ENCODE data around the gene PTGIS.

Gene PTGIS

DNA sequence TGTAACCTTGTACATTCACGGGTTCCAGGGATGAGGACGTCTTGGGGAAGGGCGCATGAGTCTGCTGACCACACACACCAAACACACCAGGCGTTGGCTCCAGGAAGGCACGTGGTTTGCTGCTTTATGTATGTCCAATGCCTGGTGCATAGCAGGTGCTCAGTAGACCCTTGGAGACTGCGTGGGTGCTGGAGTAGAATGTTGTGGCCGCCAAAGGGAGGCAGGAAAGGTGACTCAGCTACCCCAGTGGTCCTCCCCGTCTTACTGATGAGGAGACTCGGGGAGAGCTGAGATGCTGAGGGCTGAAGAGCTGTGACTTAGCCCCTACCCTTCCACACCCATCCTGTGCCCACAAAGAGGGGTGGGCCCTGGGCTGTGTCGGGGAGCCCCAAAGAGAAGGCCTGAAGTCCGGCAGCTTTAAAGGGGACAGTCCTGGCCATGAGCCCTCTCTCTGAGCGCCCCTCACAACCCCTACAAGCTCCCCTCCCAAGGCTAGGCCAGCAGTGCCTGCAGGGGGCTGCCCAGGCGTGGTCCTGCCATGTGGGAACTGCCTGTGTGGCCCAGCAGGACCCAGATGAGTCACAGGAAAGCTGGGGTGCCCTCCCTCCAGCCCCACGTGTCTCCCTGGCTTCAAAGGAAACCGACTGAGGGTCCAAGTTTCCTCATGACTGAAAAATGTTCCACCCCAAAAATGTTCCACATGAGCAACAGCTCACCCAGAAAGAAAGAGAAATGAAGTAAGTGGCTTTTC, 28.0 kb upstream of the PTGIS start:
- DNase-seq (ENCODE audit: low read depth in 2 of 2), result peak; percentile 32 to 74

GRCh38 chr20:49595346-49595745, 27.4 kb upstream of the PTGIS start:
- DNase-seq (ENCODE audit: low read depth in 2 of 2), result no peak

- DNase-seq (ENCODE audit: low read depth in 2 of 2), result no peak
These were observed 27.0 kb upstream of the PTGIS start for GRCh38 chr20:49594931-49595315.

- peak; percentile 17 to 65 for DNase-seq (ENCODE audit: low read depth in 2 of 2)
These were observed 26.4 kb upstream of the PTGIS start for GRCh38 chr20:49594143-49594930.

DNA sequence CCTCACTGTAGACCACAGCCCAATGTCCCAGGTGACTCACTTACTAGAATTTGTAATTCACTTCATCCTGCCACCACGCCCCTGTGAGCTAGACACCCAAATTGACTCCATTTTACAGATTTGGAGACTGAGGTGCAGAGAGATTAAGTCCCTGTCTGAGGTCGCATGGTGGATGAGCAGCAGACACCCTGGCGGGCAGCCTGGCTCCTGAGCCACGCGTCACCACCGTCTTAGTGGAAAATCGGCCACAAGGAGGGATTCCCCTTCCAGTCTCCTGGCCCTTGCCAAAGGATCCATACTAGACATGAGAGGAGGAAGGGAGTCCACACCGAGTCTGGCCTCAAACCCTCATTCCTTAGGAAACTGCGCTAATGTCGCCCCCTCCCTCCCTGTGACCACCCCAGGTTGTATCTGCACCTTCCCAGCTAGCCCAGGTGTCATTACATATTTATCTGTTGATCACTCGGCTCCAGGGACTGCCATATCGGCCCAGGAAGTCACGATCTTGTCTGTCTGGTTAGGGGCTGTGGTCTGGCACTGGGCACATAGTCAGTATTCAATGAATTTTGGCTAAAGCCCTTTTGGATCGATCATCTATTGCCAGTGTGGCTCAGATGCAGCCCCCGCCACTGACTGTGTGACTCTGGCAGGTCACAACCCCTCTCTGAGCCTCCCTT, 25.7 kb upstream of the PTGIS start:
- no peak for DNase-seq (ENCODE audit: low read depth in 2 of 2)

DNA sequence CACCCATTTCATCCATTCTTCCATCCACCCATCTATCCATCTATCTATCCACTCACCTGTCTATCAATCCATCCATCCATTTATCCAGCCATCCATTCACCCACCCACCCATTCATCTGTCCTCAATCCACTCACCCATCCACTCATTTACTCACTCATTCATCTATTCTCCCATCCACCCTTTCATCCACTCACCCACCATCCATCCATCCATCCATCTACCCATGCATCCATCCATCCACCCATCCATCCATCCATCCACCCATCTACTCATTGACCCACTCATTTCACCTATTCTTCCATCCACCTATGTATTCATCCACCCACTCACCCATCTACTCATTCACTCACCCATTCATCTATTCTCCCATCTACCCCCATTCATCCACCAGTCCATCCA, 24.2 kb upstream of the PTGIS start:
- no peak for DNase-seq (ENCODE audit: low read depth in 2 of 2)

DNA sequence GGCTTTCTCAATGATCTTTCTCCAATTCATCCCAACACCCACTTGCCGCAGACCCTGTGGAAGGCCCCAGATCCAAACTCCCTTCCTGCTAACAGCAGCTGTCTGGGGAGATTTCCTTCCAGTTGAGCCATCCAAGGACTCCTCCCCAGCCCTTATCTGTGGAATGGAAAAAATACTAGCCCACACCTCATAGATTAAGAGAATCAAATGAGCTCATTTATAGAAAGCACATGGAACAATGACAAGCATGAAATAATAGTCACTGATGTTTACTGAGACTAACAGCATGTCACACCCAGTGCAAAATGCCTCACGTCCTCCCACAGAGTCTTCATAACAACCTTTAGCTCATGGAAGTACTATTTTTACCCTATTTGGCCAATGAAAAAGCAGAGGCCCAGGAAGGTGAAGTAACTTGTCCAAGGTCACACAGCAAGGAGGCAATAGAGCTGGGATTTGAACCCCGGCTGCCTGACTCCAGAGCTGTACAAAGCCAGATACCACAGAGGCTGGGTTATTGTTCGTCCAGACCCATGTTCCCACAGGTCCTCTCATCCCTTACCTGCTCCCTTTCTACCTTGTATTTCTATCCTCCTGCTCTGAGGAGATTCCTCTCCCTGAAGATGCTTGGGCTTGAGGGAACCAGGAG, 23.4 kb upstream of the PTGIS start:
- DNase-seq (ENCODE audit: low read depth in 2 of 2), result no peak

DNA sequence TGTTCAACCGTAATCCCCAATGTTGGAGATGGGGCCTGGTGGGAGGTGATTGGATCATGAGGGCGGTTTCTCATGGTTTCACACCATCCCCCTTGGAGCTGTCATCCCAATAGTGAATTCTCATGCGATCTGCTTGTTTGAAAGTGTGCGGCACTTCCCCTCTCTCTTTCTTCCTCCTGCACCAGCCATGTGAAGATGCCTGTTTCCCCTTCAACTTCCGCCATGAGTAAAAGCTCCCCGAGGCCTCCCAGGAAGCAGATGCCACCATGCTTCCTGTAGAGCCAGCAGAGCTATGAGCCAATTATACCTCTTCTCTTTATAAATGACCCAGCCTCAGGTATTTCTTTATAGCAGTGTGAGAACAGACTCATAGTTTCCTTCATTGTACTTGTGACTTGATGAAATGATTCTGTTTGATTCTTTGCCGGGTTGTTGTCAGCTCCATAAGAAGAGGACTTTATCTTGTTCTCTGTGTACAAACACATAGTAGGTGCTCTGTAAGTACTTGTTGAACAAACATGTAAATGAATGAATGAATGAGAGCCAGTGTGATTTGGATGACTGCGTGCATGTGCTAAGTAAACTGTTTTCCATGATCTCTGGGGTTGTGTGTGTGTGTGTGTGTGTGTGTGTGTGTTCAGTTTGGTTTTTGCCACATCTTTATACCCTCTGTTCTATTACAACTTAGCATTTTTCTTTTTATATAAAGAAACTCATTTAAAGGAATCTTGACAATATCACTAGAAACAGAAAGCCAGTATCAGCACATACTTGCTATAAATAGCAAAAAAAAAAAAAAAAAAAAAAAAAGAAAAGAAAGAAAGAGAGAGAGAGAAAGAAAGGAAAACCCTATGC, 22.5 kb upstream of the PTGIS start:
- no peak for DNase-seq (ENCODE audit: low read depth in 2 of 2)

- DNase-seq (ENCODE audit: low read depth in 2 of 2), result no peak
These were observed 21.8 kb upstream of the PTGIS start for GRCh38 chr20:49589747-49590146.

GRCh38 chr20:49587111-49587570, 19.2 kb upstream of the PTGIS start:
- no peak for DNase-seq (ENCODE audit: low read depth in 2 of 2)

DNA sequence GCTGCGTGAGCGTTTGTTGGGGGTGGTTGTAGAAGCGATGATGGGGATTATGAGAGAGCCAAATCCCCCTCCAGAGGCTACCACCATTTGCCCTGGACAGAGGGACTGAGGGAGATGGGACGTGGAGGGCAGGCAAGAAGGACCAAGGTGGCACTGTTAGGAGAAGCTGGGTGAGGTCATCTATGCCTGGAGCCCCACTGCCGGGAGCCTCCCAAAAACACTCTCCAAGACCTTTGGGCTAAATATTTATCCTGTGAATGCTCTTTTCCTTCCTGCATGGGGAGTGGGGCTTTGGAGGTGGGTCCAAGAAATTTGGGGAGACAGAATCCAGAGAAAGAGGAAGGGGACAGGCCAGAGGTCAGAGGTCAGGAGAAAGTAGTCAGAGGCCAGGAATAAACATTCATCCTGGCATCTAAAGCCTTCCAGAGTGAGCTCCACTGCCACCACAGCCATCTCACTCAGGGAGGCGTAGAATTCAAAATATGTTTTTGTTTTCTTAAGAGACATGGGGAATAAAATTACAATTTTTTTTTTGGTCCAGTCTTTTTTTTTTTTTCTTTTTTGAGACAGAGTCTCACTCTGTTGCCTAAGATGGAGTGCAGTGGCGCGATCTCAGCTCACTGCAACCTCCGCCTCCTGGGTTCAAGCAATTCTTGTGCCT, 17.8 kb upstream of the PTGIS start:
- DNase-seq (ENCODE audit: low read depth in 2 of 2), result no peak

DNA sequence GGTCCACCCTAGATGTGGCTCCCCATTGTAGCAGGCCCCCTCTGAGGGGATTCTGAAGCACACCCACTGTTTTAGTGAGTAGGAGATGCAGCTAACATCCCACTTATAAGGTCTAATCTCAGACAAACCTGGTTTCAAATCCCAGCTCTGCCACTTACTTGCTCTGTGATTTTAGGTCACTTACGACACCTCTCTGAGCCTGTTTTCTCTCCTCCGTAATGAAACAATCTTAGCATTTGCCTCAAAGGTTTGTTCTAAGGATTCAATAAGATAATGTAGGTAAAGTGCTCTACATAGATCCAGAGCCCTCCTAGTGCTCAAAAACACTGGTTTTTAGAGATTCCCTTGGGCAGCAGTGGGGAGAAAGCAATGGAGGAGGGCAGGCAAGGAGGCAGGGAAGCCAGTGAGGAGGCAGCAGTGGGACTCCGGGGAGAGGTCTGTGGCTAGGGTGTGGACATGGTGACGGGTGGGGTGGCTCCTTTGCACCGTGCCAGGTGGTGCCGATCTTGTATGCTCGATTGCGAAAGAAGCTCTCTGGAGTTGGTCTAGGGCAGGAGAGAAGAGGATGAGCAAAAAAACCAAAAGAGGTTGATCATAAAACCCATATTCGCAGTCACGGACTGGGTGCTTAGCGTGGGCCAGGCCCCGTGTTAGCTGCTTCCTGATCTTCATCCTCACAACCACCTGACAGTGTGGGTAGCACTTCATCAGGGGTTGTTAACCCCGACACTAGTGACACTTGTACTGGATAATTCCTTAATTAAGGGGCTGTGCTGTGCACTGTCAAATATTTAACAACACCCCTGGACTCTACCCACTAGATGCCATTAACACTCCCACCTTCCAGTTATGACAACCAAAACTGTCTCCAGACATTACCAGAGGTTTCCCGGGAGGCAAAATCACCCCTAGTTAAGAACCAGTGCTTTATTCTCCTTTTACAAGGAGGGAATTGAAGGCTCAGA, 16.8 kb upstream of the PTGIS start:
- DNase-seq (ENCODE audit: low read depth in 2 of 2), result no peak

DNA sequence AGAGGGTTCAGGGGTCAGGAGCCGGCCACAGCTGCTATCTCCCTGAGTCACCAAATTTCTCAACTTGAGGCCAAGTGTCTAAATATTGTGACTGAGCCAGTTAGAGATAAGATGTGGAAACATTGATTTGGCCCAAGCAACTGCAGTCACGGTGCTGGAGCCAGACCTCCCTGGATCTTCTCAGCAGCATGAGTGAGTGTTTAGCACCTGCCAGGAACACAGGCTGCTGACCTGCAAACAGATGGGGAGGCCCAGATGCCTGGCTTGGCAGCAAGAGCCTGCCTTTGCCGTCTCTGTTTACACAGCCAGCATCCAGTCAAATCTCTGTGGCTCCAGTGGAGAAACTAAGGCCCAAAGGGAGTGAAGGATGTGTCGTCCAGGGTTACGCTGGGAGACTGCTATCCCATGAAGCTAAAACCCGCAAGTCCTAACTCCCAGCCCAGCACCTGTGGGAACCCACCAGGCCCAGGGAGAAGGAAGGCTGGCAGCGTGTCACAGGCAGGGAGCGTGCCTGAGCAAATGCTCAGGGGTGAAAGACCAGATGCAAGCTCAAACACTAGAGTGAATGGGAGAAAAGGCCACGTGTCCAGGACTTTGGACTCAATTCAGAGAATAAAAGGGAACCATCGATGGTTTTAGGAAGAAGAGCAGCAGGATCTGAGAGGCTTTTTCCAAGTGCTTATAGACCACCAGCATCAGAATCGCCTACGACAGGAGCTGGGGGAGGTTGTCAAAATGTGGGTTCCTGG, 15.9 kb upstream of the PTGIS start:
- DNase-seq (ENCODE audit: low read depth in 2 of 2), result no peak

DNA sequence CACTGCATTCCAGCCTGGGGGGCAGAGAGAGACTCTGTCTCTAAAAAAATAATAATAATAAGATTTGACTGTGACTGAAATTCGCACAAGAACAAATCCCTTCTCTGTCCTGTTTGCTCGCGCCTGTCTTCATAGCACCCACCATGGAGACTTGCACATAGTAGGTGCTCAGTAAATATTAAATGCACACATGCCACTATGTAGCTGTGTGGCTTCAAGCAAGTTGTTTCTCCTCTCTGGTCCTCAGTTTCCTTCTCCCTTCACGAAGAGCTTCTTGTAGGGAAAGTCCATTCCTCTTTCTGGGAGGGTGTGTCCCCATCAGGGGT, 15.4 kb upstream of the PTGIS start:
- no peak for DNase-seq (ENCODE audit: low read depth in 2 of 2)

DNA sequence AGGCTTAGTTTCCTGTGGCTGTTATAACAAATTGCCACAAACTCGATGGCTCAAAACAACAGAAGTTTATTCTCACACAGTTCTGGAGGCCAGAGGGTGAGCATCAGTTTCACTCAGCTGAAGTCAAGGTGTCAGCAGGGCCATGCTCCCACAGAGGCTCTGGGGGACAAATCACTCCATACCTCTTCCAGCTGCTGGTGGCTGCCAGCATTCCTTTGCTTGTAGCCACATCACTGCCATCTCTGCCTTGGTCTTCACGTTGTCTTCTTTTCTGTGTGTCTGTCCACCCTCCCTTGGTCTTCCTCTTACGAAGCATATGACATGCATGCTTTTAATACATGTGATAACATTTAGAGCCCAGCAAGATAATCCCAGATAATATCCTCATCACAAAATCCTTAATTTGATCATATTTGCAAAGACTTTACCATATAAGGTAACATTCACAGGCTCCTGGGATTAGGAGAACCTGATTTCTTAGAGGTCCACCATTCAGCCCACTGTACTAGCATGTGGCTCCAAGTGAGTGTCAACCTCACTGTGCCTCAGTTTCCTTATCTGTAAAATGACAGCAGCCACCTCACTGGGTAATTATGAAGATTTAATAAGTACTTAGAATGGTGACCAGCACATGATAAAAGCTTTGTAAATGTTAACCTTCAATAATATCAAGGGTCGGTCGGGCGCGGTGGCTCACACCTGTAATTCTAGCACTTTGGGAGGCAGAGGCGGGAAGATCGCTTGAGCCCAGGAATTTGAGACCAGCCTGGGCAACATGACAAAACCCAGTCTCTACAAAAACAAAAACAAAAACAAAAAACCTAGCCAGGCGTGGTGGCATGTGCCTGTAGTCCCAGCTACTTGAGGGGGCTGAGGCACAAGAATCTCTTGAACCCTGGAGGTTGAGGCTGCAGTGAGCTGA, 14.7 kb upstream of the PTGIS start:
- DNase-seq (ENCODE audit: low read depth in 2 of 2), result no peak

- DNase-seq (ENCODE audit: low read depth in 2 of 2), result no peak
These were observed 13.5 kb upstream of the PTGIS start for GRCh38 chr20:49581482-49581881.

- DNase-seq (ENCODE audit: low read depth in 2 of 2), result no peak
These were observed 12.9 kb upstream of the PTGIS start for GRCh38 chr20:49580813-49581174.
